Breast epithelium (tissue), 3 donors: Measurements from ENCODE around the gene FCHO2.

Source experiments
- POLR2AphosphoS5 ChIP-seq, 3 donors: sonication (generic); formaldehyde crosslinking; IDR thresholded peaks; one replicate each; pipeline ENCODE4 v1.6.1; 2017; ENCODE audit warnings: antibody characterized with exemption in 3 of 3
- TF ChIP-seq, protein P1 (sequence below), 3 donors: fragments of 450-650 bp; IDR thresholded peaks; one replicate each; pipeline ENCODE4 v1.5.1; 2016 to 2017; ENCODE audit warnings: antibody characterized with exemption in 3 of 3, mild to moderate bottlenecking in 3 of 3, moderate library complexity in 3 of 3

- TF ChIP-seq, protein P1, sequence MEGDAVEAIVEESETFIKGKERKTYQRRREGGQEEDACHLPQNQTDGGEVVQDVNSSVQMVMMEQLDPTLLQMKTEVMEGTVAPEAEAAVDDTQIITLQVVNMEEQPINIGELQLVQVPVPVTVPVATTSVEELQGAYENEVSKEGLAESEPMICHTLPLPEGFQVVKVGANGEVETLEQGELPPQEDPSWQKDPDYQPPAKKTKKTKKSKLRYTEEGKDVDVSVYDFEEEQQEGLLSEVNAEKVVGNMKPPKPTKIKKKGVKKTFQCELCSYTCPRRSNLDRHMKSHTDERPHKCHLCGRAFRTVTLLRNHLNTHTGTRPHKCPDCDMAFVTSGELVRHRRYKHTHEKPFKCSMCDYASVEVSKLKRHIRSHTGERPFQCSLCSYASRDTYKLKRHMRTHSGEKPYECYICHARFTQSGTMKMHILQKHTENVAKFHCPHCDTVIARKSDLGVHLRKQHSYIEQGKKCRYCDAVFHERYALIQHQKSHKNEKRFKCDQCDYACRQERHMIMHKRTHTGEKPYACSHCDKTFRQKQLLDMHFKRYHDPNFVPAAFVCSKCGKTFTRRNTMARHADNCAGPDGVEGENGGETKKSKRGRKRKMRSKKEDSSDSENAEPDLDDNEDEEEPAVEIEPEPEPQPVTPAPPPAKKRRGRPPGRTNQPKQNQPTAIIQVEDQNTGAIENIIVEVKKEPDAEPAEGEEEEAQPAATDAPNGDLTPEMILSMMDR (IDR thresholded peaks at IDR 0.05) = no peak
- TF ChIP-seq POLR2AphosphoS5 (IDR thresholded peaks at IDR 0.05) = no peak
Observed at GRCh38 chr5:73032635-73033034, 76.8 kb downstream of the FCHO2 start.
